HG03354 (cell line): ENCODE results near the gene ZNF280D.

Experiments used
- ATAC-seq: cut with Tn5 transposase; IDR thresholded peaks from one replicate; pipeline ENCODE4 v1.9.1; 2021; ENCODE audit warnings: mild to moderate bottlenecking; ENCODE audit not compliant: unreplicated experiment, poor library complexity, severe bottlenecking

ZNF280D gene

GRCh38 chr15:56752986-56753385, 19.7 kb upstream of the ZNF280D start:
- ATAC-seq: no peak

- ATAC-seq: no peak
These were observed 16.7 kb upstream of the ZNF280D start for GRCh38 chr15:56749982-56750381.

- ATAC-seq: no peak
These were observed 11.7 kb upstream of the ZNF280D start for GRCh38 chr15:56744701-56745683.

- no peak for ATAC-seq
These were observed 8.2 kb upstream of the ZNF280D start for GRCh38 chr15:56741541-56741940.

DNA sequence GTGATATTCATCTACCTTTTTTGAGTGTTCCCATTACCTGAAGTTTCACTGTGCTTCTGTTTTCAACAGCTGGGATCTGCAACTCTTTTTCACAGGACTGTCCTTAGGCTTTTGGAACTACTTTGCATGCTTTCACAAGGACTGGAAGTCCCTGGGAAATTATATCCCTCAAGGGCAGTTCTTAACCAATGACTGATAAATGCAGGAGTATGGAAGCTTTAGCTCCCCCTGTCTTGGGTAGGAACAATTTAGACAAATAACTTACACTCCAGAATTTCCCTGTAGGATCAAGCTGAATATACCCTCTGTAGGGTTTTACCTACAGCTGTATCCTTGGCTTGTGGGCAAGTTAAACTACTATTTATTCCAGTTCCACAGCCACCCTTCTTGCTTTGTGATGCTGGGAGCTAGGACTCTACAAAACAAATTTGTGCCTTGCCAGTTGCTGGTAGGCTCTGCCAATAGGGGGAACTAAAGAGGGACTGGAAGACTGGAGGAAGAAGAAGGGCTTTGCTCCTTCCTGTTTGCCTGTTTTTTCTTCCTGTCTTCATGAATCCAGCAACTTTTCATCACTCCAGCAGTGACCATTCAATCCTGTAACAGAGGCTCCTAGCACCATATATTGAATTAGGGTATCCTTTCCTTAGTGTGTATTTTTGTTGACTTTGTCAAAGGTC, 6.8 kb upstream of the ZNF280D start:
- ATAC-seq: no peak

- ATAC-seq: no peak
These were observed 6.2 kb upstream of the ZNF280D start for GRCh38 chr15:56739474-56739873.

- no peak for ATAC-seq
These were observed 4.5 kb upstream of the ZNF280D start for GRCh38 chr15:56737791-56738190.

- no peak for ATAC-seq
These were observed 3.8 kb upstream of the ZNF280D start for GRCh38 chr15:56736881-56737707.

DNA sequence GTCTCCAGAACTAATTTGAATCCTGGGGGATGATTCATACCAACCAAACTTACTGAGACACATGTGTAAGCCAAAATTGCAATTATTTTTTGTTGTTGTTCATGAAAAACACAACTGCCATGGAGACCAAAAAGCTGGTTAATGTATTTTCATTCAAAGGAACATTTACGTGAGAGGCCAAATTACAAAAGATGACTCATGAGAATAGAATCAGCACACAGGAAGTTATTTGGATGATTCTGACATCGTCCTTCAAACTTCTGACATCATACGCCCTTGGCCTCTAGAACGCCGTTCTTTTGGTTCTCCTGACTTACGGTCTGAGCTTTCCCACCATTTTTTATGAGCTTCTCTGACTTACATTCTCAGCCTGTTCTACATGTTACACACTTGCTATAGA, 3.0 kb upstream of the ZNF280D start:
- no peak for ATAC-seq

GRCh38 chr15:56735589-56735988, 2.3 kb upstream of the ZNF280D start:
- no peak for ATAC-seq

- ATAC-seq: no peak
These were observed 815 bp upstream of the ZNF280D start for GRCh38 chr15:56734013-56734635.

DNA sequence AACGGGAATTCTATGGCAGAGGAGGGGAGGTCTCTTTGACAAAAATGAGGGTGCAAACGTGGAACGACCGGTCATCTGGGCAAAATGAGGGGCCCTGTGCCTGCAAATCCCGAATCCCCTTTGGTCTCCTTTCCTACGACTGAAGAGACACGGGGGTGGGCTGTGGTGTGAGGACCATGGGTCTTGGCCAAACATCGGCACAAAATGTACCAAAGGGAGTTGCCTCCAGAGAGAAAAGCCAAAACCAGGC, 498 bp downstream of the ZNF280D start:
- ATAC-seq: no peak

DNA sequence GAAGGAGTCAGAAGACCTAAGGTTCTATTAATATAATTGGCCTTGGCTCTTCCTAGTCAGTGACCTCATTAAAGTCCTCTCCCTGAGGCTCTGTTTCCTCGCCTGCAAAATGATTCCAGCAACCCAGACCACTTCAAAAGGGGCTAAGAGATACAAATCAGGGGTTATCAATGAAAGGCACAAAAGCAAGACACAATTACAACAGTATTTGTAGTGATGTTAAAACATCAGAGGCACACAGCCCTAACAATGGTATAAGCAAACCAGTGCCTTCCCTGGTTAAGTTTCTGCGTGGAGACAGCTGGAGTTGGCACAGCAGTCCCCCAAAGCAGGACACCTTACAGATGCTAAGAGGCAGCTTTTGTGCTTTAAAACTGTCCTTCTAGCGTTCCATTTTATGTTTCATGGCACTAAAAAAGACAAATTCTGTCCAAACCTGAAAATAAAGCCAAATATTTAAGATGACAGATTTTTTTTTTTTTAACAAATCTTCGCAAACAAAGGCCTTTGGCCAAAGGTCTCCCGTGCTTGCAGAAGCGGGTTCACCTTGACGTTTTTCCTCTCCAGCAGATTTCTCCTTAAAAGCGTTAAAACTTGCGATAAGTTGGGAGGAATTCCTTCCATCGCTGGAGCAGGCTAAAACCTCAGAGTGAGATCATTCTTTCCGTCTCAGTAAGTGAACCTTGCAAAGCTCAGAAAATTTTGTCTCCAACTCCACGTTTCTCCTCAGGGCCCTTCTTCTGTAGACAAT, 999 bp downstream of the ZNF280D start:
- ATAC-seq: no peak

DNA sequence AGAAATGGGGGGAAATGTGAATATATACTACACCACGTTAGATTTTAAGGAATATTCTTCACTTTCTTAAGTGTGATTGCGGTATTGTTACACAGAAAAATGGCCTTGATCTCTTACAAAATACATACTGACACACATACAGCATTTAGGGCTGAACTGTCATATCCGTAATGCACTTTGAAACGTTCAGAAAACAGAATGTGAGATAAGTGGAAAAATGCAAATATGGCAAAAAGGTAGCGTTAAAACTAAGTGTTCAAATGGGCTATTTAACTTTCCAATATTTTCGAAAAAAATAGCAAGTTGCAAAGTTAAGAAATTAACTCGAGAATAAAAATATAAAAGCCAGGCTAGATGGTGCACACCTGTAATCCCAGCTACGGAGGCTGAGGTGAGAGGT, 1.8 kb downstream of the ZNF280D start:
- no peak for ATAC-seq

DNA sequence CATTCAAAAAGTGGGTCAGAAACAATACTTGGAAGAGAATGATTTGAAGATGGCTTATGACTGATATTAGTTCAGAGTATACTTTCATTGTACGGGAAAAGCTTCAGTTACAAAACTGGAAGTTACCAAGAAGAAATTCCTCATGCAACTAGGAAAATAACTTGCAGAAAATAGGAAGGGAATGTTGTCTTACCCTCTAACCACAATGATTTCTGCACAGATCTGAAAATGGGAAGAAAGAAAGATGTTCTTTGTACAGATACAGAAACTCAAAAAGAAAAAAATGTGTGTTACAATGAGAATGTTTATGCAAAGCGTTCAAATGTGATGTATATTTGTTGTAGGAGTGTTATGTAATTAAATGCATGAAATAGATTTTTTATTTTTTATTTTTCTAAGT, 3.7 kb downstream of the ZNF280D start:
- no peak for ATAC-seq

DNA sequence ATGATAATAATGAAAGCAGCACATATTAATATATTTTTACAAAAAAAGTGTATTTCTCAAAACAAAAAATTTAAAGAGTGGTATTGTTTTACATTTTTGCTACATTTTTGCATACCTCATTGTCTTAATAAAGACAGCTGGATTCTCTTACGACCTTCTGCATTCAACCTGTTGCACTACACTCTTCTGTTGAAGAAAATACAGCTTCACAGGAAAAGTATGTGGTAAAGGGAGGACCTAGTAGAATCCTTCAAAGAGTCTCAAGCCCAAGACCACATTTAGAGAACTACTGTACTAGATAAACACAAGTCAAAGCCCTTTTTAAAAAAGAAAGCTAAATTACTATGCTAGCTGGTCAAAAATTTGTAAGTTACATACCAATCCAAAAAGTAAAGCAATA, 7.9 kb downstream of the ZNF280D start:
- no peak for ATAC-seq

DNA sequence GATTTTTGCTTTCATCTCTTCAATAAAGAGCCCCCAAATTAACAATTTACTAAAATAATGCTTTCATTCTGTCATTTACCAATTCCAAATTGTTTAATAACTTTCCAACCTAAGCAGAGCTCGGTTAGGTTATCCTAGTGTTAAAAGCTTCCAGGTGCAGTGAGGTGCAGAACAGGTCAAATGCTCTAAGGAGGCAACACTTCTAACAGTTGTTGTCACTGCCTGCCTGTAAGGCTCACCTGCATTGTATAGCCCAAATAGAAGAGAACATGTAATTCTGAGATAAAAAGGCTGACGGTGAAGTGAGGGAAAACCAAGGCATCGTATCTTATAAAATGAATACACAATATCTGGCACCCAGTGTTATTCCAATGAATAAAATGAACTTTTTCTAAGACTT, 9.1 kb downstream of the ZNF280D start:
- no peak for ATAC-seq

- no peak for ATAC-seq
These were observed 9.5 kb downstream of the ZNF280D start for GRCh38 chr15:56723787-56724186.

- no peak for ATAC-seq
These were observed 13.3 kb downstream of the ZNF280D start for GRCh38 chr15:56719774-56720555.
